GM10847 (cell line): ENCODE data around the gene CYB561D1.

ENCODE experiments used
- POLR2A ChIP-seq: IDR thresholded peaks from 2 replicates; pipeline ENCODE4 v1.6.1; 2011; ENCODE audit not compliant: insufficient read length; ENCODE audit errors: extremely low read depth

CYB561D1 gene

GRCh38 chr1:109492779-109493178 is 1.1 kb upstream of the CYB561D1 start:
- no peak for TF ChIP-seq POLR2A

- no peak for TF ChIP-seq POLR2A
Observed at GRCh38 chr1:109493227-109493626, 667 bp upstream of the CYB561D1 start.

- no peak for TF ChIP-seq POLR2A
Observed at GRCh38 chr1:109495738-109496137, 1.8 kb downstream of the CYB561D1 start.

GRCh38 chr1:109497449-109498160 is 3.7 kb downstream of the CYB561D1 start:
- no peak for TF ChIP-seq POLR2A

- TF ChIP-seq POLR2A: no peak
Observed at GRCh38 chr1:109498161-109498801, 4.4 kb downstream of the CYB561D1 start.

- no peak for TF ChIP-seq POLR2A
Observed at GRCh38 chr1:109499081-109499480, 5.2 kb downstream of the CYB561D1 start.

- TF ChIP-seq POLR2A: no peak
Observed at GRCh38 chr1:109499661-109500536, 6.0 kb downstream of the CYB561D1 start.

- no peak for TF ChIP-seq POLR2A
Observed at GRCh38 chr1:109500941-109501381, 7.1 kb downstream of the CYB561D1 start.

GRCh38 chr1:109501644-109502363 is 7.9 kb downstream of the CYB561D1 start:
- no peak for TF ChIP-seq POLR2A

GRCh38 chr1:109502364-109502851 is 8.5 kb downstream of the CYB561D1 start:
- TF ChIP-seq POLR2A: no peak

- TF ChIP-seq POLR2A: no peak
Observed at GRCh38 chr1:109503935-109504334, 10.0 kb downstream of the CYB561D1 start.

- TF ChIP-seq POLR2A: no peak
Observed at GRCh38 chr1:109504974-109505373, 11.1 kb downstream of the CYB561D1 start.

GRCh38 chr1:109508001-109508872 is 14.3 kb downstream of the CYB561D1 start:
- no peak for TF ChIP-seq POLR2A

- no peak for TF ChIP-seq POLR2A
Observed at GRCh38 chr1:109508873-109509175, 14.9 kb downstream of the CYB561D1 start.
